DMS153 treated with DMSO at 0.1 percent for 48 hours (cell line): Measurements from ENCODE around the gene BPIFB6.

Source experiments
- DNase-seq: peaks from one replicate; lab custom pipeline; 2025; ENCODE audit not compliant: unreplicated experiment; lab: John Stamatoyannopoulos, UW

BPIFB6 gene

GRCh38 chr20:33059741-33060390 is 28.4 kb downstream of the BPIFB6 start:
- DNase-seq = no peak

GRCh38 chr20:33061658-33062028 is 30.2 kb downstream of the BPIFB6 start:
- no peak for DNase-seq

GRCh38 chr20:33062105-33062824 is 30.8 kb downstream of the BPIFB6 start:
- DNase-seq = no peak

- no peak for DNase-seq
These were observed 31.3 kb downstream of the BPIFB6 start for GRCh38 chr20:33062825-33063149.

DNA sequence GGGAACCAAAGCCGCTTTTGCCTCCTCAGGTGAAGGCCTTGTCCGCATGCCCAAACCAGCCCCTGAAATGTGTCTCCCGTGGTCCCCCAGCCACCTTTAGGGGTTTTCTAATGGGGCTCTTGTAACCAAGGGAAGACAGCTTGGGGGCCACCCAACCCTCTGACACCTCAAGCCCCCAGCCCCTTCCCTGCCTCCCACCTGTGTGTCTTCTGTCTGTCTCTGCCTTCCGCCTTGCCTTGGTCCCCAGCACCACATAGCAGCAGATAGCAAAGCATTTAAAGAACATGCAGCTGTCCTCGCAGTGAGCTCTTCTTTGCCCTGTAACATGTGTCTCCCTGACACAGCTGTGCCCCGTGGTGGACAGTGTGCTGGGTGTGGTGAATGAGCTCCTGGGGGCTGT is 31.8 kb downstream of the BPIFB6 start:
- DNase-seq = no peak

DNA sequence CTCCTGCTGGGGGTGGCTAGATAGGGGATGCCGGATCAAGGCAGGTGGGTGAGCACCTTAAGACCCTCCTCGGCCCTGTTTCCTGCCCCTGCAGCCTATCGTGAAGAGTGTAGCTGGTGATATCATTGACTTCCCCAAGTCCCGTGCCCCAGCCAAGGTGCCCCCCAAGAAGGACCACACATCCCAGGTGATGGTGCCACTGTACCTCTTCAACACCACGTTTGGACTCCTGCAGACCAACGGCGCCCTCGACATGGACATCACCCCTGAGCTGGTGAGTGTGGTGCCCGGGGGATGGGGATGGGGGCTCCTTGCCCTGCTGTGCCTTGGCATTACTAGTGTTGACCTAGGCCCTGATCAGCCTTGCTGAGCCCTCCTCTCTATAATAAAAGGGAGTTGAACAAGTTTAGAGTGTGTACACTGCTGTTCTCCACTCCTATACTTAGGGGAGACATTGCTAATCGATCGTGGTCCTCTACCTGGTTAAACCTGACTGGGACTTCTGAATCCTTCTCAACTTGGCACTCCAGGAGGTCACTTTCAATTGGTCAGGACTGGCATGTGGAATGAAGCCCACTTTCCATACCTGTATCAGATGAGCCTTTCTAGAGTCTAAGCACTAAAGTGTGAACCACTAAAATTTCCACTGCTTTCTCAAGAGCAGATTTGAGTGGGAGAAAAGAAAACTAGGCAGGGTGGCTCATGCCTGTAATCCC is 33.3 kb downstream of the BPIFB6 start:
- no peak for DNase-seq

DNA sequence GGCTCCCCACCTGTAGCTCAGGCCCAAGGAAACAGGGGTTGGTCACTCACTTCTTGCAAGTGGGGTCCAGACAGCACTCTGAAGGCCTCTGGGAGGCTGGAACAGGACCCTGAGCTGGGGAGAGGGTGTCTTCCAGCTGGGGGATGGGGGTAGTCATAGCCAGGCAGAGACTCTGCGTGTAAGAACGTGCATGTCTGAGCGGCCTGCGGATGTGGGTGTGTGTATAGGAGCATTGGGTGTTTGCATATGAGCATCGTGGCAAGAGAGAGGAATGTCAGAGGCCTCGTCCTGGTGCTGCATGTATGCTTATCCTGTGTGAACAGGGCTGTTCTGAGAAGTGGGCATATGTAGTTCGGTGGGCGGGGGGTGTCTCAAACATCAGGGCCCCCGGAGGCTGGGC is 34.3 kb downstream of the BPIFB6 start:
- DNase-seq = no peak

DNA sequence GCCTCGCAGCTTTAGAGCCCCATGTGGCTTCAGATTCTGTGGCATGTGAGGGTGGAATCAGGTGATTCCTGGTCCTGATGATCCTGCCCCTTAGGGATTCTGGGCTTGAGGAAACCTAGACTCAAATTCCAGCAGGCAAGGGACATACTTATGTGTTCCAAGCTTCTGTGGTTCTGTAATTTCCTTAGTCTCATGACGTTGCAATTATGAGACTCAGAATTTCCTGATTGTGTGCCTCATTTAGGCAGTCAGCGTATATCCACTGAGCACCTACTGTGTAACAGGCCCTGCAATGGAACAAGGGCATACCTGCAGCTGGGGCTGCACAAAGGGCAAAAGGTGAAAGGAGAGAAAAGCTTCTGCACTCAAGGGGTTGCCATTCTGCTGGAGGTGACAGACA is 36.4 kb downstream of the BPIFB6 start:
- DNase-seq = no peak

- no peak for DNase-seq
These were observed 36.9 kb downstream of the BPIFB6 start for GRCh38 chr20:33068251-33068939.

DNA sequence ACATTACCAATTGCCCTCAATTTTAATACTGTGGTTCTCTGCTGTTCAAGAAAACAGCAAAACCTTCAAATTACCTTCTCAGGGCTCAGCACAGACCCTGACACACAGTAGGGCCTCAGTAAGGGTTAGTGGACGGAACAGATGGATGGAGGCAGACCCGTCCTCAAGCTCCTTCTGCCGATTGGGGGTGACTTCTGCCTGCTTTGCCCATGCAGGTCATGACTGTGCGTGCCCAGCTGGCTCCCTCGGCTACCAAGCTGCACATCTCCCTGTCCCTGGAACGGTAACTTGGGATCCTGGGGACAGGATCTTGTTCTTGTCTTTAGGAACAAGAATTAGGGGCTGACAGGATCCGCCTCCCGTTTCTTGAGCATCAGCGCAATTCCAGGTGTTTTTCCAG is 38.2 kb downstream of the BPIFB6 start:
- DNase-seq = no peak

DNA sequence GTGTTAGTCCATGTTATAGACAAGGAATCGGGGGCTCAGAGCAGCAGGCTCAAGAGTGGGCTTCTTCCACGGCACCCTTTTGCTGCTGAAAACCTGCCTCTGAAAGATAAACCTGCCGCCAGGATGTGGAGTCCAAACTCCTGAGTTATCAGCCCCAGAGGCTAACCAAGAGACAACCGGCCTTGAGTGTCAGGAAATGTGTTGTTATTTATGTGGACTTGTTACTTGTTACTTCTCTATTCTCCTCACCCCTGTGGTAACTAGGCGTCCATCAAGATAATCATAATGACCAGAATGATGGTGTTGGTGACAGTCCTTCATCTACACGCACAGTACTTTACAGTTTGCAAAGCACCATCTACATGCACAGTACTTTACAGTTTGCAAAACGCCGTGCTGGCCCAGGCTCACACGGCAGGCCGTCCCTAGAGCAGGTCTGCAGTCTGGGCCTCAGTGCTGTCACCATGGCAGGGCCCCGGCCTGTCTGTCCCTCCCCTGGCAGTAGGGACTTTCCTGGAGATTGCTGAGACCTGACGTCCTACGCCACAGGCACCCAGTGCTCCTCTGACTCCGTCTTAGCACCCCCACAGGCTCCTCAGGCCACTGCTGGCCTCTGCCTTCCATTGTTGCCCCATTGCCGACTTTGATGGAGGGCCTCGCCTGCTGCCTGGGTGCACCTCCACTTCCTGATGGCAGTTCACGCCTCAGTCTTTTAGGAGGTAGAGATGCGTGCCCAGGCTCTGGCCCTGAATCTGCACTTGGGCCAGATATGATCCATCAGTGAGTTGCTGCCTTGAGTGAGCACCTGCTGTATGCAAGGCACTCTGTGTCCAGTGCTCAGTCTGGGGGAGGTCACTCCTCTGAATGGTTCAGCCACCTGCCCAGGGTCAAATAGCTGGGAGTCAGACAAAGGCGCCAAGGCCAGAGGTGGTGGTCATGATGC is 38.9 kb downstream of the BPIFB6 start:
- DNase-seq = no peak

GRCh38 chr20:33071198-33071597 is 39.8 kb downstream of the BPIFB6 start:
- no peak for DNase-seq

DNA sequence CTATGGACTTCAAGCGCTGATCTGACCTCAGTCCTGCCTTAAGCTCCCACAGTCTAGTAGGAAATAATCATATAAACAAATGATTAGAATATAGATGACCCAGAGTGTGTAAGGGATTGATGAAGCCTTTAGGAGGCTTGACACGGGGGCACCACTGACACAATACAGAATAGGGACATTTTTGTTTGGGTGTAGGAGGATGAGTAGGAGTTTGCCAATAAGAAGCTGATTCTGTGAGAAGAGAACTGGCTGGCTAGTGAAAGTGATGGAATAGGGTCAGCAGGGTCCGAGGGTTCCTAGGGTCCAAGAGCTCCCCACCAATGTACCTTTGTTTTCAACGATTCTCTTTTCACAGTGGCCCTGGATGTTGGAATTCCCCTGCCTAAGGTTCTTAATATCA is 40.9 kb downstream of the BPIFB6 start:
- no peak for DNase-seq

GRCh38 chr20:33072813-33073212 is 41.4 kb downstream of the BPIFB6 start:
- DNase-seq = no peak

GRCh38 chr20:33074675-33075074 is 43.2 kb downstream of the BPIFB6 start:
- DNase-seq = no peak

GRCh38 chr20:33075281-33075680 is 43.8 kb downstream of the BPIFB6 start:
- DNase-seq = no peak

GRCh38 chr20:33076662-33077372 is 45.4 kb downstream of the BPIFB6 start:
- no peak for DNase-seq

DNA sequence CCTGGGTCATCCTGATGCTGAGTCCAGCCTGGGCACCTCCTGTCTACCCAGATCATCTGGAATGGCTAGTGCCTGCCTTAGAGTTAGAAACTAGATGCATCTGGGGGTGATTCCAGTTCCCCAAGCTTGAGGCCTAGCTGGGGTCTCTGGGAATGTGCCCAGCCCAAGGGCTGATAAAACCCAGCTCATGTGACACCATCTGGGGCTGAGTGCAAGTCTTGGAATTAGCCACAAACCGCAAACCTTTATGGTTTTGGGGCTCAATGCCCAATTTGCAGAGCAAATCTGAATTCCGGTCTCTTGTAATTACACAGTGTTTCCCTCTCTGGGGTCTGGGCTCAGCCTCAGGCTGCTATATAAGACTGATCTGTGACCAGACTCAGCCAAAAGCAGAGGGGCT is 47.8 kb downstream of the BPIFB6 start, which contains the start of gene BPIFB4:
TSS of gene BPIFB4 (plus strand) at position 385 of the 400 bp plus-strand sequence. CDS start 1,884 bp downstream, outside the sequence.
- DNase-seq = no peak

DNA sequence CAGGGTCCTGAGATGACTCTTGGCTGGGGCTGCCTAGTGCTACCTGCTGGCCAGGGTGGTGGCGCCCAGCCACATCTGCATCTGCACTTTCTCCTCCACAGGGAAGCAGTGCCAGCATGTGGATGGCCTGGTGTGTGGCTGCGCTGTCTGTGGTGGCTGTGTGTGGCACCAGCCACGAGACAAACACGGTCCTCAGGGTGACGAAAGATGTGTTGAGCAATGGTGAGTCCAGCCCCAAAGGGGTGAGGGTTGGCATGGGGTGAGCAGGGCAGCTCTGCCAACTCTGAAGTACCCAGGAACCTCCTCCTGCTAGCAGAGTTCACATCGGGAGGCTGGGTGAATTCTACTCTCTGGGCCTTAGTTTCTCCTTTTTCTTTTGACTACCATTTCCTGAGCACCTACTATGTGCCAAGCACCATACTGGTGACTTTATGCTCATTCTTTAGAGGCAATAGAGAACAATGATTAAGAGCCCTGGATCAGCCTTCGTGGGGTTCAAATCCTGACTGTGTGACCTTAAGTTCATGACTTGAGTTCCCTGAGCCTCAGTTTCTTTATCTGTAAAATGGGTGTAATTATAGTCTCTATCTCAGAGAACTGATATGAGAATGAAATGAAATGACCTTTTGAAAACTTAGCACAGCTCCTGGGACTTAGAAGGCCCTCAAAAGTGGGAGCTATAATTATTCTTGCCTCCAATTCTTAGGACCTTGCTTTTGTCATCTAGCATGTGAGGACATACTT is 50.1 kb downstream of the BPIFB6 start:
- DNase-seq = no peak
